ENCODE measurements around the gene LONP1. TPM values are rescaled to one million over a fixed set of nuclear protein-coding genes. Genes with fewer than 3 reads are reported as not detected.

The LONP1 gene
- total and polyA plus RNA-seq, 7 donors, result 58.6 to 127 (median 76.8) TPM

- H3K4me1 ChIP-seq, result peaks cover 20% of the 10 kb centered on the region
- TF ChIP-seq CTCF (IDR thresholded peaks at IDR 0.05), result no peak
- intact Hi-C loops (cut with DNase I), result loop anchor here in 1 of 2 donors (2.0 to 5.0 kb wide), 2 partner anchors 28 to 96 kb away; partner anchors contain the start of genes RPL36, SAFB and SAFB2
- peak overlapping the region; percentile 95 for H3K4me3 ChIP-seq
- ATAC-seq (no peak), DNase-seq (no peak)
- peak overlapping the region; percentile 99 for H3K27ac ChIP-seq
- 29 to 31% (median 31%) methylated on average over 11 of the region's 11 CpGs for WGBS, 3 donors
- H3K27me3 ChIP-seq (ENCODE audit: insufficient read depth in 3 of 3, low read length in 2 of 3), result no peaks in the 10 kb centered on the region
- no peaks in the 10 kb centered on the region for H3K9me3 ChIP-seq
- H3K36me3 ChIP-seq (ENCODE audit: insufficient read depth in 1 of 2, low read depth in 1 of 2), result peaks cover 0 to 12% of the 10 kb centered on the region in 2 donors
Observed at GRCh38 chr19:5718579-5719273, 1.2 kb downstream of the LONP1 start.

GRCh38 chr19:5718037-5718578, 1.8 kb downstream of the LONP1 start:
- ATAC-seq (no peak), DNase-seq (no peak)
- Histone ChIP-seq H3K4me3 (peak overlapping the region; percentile 95), H3K27me3 (ENCODE audit: insufficient read depth in 3 of 3, low read length in 2 of 3) (no peaks in the 10 kb centered on the region), H3K4me1 (peaks cover 20% of the 10 kb centered on the region), H3K36me3 (ENCODE audit: insufficient read depth in 1 of 2, low read depth in 1 of 2) (peaks cover 3 to 18% of the 10 kb centered on the region in 2 donors), H3K27ac (peak overlapping the region; percentile 99), H3K9me3 (no peaks in the 10 kb centered on the region)
- intact Hi-C loops (cut with DNase I), result loop anchor here in 1 of 2 donors (2.0 to 5.0 kb wide), 2 partner anchors 27 to 96 kb away; partner anchors contain the start of genes RPL36, SAFB and SAFB2
- WGBS, 3 donors, result 50 to 62% (median 56%) methylated on average over 14 of the region's 14 CpGs
- no peak for TF ChIP-seq CTCF (IDR thresholded peaks at IDR 0.05)

GRCh38 chr19:5717215-5717935, 2.6 kb downstream of the LONP1 start:
- Histone ChIP-seq H3K36me3 (ENCODE audit: insufficient read depth in 1 of 2, low read depth in 1 of 2) (peaks cover 4 to 25% of the 10 kb centered on the region in 2 donors), H3K4me3 (no peak overlapping the region), H3K27me3 (ENCODE audit: insufficient read depth in 3 of 3, low read length in 2 of 3) (no peaks in the 10 kb centered on the region), H3K9me3 (no peaks in the 10 kb centered on the region), H3K4me1 (peaks cover 20% of the 10 kb centered on the region), H3K27ac (peak overlapping the region; percentile 99)
- 65 to 69% (median 65%) methylated on average over 8 of the region's 8 CpGs for WGBS, 3 donors
- no peak for DNase-seq
- intact Hi-C loops (cut with DNase I), result loop anchor here in 1 of 2 donors (5.0 kb wide), 1 partner anchor 95 kb away; the partner anchor contains the start of genes SAFB and SAFB2
- no peak for TF ChIP-seq CTCF (IDR thresholded peaks at IDR 0.05)
- no peak for ATAC-seq

GRCh38 chr19:5714816-5715215, 5.1 kb downstream of the LONP1 start:
- H3K27ac ChIP-seq, result no peak overlapping the region

More at GRCh38 chr19:5714816-5715215, 5.1 kb downstream of the LONP1 start:
- WGBS, 3 donors, result 65 to 74% (median 68%) methylated on average over 10 of the region's 10 CpGs
- DNase-seq (no peak), ATAC-seq (no peak)
- TF ChIP-seq CTCF (IDR thresholded peaks at IDR 0.05), result no peak
- H3K4me1 ChIP-seq, result peaks cover 20% of the 10 kb centered on the region
- H3K4me3 ChIP-seq, result no peak overlapping the region
- H3K9me3 ChIP-seq, result no peaks in the 10 kb centered on the region
- H3K27me3 ChIP-seq (ENCODE audit: insufficient read depth in 3 of 3, low read length in 2 of 3), result no peaks in the 10 kb centered on the region
- intact Hi-C loops (cut with DNase I), result loop anchor here in 1 of 2 donors (5.0 kb wide), 1 partner anchor 93 kb away; the partner anchor contains the start of genes SAFB and SAFB2
- H3K36me3 ChIP-seq (ENCODE audit: insufficient read depth in 1 of 2, low read depth in 1 of 2), result peaks cover 4 to 51% of the 10 kb centered on the region in 2 donors

Measured in psoas muscle (tissue), 8 donors.